ENCODE results near the gene MIS18BP1.

MIS18BP1 gene

GRCh38 chr14:45199230-45199629 is 53.8 kb downstream of the MIS18BP1 start:
- H3K79me2 ChIP-seq (ENCODE audit: low read length), result no peaks in the 10 kb centered on the region
- TF ChIP-seq CTCF (IDR thresholded peaks at IDR 0.05; ENCODE audit: low read depth, low read length) (no peak), EZH2phosphoT487 (IDR thresholded peaks at IDR 0.05; ENCODE audit: low read depth) (no peak)
- peaks cover 25% of the 10 kb centered on the region for H3K36me3 ChIP-seq (replicated peaks; ENCODE audit: low read depth, low read length)
- no peak overlapping the region for H3K4me3 ChIP-seq (ENCODE audit: low read length)
- H3K27me3 ChIP-seq (ENCODE audit: low read depth, low read length), result no peaks in the 10 kb centered on the region
- H3K4me1 ChIP-seq (ENCODE audit: low read length), result peaks cover 9% of the 10 kb centered on the region
- H3K4me2 ChIP-seq (ENCODE audit: low read length), result no peak overlapping the region
- no peaks in the 10 kb centered on the region for H4K20me1 ChIP-seq (ENCODE audit: insufficient read depth, low read length)
- no peak overlapping the region for H3K27ac ChIP-seq (ENCODE audit: low read length)
- no peak overlapping the region for H3K9ac ChIP-seq (ENCODE audit: low read length)
- H2AFZ ChIP-seq (ENCODE audit: low read depth, low read length), result no peak overlapping the region
- H3K9me3 ChIP-seq (ENCODE audit: insufficient read depth, low read length), result no peaks in the 10 kb centered on the region

- no peak overlapping the region for H3K4me2 ChIP-seq (ENCODE audit: low read length)
- H3K4me3 ChIP-seq (ENCODE audit: low read length), result no peak overlapping the region
- peaks cover 9% of the 10 kb centered on the region for H3K4me1 ChIP-seq (ENCODE audit: low read length)
- H2AFZ ChIP-seq (ENCODE audit: low read depth, low read length), result no peak overlapping the region
- no peaks in the 10 kb centered on the region for H4K20me1 ChIP-seq (ENCODE audit: insufficient read depth, low read length)
- no peak overlapping the region for H3K27ac ChIP-seq (ENCODE audit: low read length)
- TF ChIP-seq CTCF (IDR thresholded peaks at IDR 0.05; ENCODE audit: low read depth, low read length) (no peak), EZH2phosphoT487 (IDR thresholded peaks at IDR 0.05; ENCODE audit: low read depth) (no peak)
- H3K79me2 ChIP-seq (ENCODE audit: low read length), result no peaks in the 10 kb centered on the region
- H3K27me3 ChIP-seq (ENCODE audit: low read depth, low read length), result no peaks in the 10 kb centered on the region
- H3K36me3 ChIP-seq (replicated peaks; ENCODE audit: low read depth, low read length), result peaks cover 20% of the 10 kb centered on the region
- H3K9me3 ChIP-seq (ENCODE audit: insufficient read depth, low read length), result no peaks in the 10 kb centered on the region
- no peak overlapping the region for H3K9ac ChIP-seq (ENCODE audit: low read length)
Measured at GRCh38 chr14:45198551-45198950, 54.5 kb downstream of the MIS18BP1 start.

- no peaks in the 10 kb centered on the region for H3K79me2 ChIP-seq (ENCODE audit: low read length)
- no peak overlapping the region; the same call in 1 of the 2 replicates for H3K4me2 ChIP-seq (ENCODE audit: low read length)
- H3K9me3 ChIP-seq (ENCODE audit: insufficient read depth, low read length), result no peaks in the 10 kb centered on the region
- TF ChIP-seq EZH2phosphoT487 (IDR thresholded peaks at IDR 0.05; ENCODE audit: low read depth) (no peak), CTCF (IDR thresholded peaks at IDR 0.05; ENCODE audit: low read depth, low read length) (no peak)
- H3K27ac ChIP-seq (ENCODE audit: low read length), result no peak overlapping the region
- no peak overlapping the region for H3K9ac ChIP-seq (ENCODE audit: low read length)
- peaks cover 9% of the 10 kb centered on the region for H3K4me1 ChIP-seq (ENCODE audit: low read length)
- no peak overlapping the region for H2AFZ ChIP-seq (ENCODE audit: low read depth, low read length)
- H4K20me1 ChIP-seq (ENCODE audit: insufficient read depth, low read length), result no peaks in the 10 kb centered on the region
- H3K4me3 ChIP-seq (ENCODE audit: low read length), result no peak overlapping the region
- H3K27me3 ChIP-seq (ENCODE audit: low read depth, low read length), result no peaks in the 10 kb centered on the region
- H3K36me3 ChIP-seq (replicated peaks; ENCODE audit: low read depth, low read length), result peaks cover 5% of the 10 kb centered on the region
Measured at GRCh38 chr14:45194964-45195363, 58.0 kb downstream of the MIS18BP1 start.

DNA sequence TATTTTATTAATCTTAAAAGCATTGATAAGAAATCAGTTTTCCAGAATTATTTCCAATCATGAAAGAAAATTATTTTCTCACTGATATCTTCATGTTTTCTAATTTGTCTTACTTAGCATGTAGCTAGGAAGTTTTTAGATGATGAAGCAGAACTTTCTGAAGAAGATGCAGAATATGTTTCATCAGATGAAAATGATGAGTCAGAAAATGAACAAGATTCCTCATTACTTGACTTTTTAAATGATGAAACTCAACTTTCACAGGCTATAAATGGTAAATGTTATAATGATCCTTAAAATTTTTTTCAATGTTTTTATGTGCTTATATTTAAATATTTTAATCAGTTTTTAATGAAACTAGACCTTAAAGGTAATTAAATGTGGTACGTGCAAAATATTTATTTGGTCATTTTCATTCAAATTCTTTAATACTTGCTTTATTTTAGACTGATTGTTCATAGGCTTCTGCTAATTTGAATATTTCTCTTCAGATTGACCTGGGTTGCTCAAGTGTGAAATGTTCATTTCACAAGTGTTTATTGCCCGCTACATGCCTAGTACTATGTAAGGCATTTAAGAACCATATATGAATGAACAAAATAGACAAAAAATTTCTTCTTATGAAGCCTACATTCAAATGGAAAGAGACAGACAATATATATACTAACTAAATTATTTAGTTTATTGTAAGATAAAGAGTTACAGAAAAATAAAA is 67.7 kb downstream of the MIS18BP1 start:
- Histone ChIP-seq H3K27me3 (ENCODE audit: low read depth, low read length) (no peaks in the 10 kb centered on the region), H3K27ac (ENCODE audit: low read length) (peak overlapping the region; percentile 24; the same call in 1 of the 2 replicates), H3K79me2 (ENCODE audit: low read length) (no peaks in the 10 kb centered on the region), H3K4me3 (ENCODE audit: low read length) (no peak overlapping the region), H3K36me3 (replicated peaks; ENCODE audit: low read depth, low read length) (peaks cover 15% of the 10 kb centered on the region), H2AFZ (ENCODE audit: low read depth, low read length) (no peak overlapping the region), H3K9ac (ENCODE audit: low read length) (no peak overlapping the region), H3K9me3 (ENCODE audit: insufficient read depth, low read length) (no peaks in the 10 kb centered on the region), H4K20me1 (ENCODE audit: insufficient read depth, low read length) (no peaks in the 10 kb centered on the region), H3K4me1 (ENCODE audit: low read length) (peaks cover 15% of the 10 kb centered on the region), H3K4me2 (ENCODE audit: low read length) (peak overlapping the region; percentile 28)
- no peak for TF ChIP-seq CTCF (IDR thresholded peaks at IDR 0.05; ENCODE audit: low read depth, low read length)
- TF ChIP-seq EZH2phosphoT487 (IDR thresholded peaks at IDR 0.05; ENCODE audit: low read depth), result no peak
